IPS-NIHi11 (cell line): ENCODE measurements around the gene NCOA3.

Source experiments
- DNase-seq: peaks from one replicate; pipeline ENCODE4 v3.0.0; 2012; ENCODE audit warnings: mixed read lengths, low spot score

The NCOA3 gene

DNA sequence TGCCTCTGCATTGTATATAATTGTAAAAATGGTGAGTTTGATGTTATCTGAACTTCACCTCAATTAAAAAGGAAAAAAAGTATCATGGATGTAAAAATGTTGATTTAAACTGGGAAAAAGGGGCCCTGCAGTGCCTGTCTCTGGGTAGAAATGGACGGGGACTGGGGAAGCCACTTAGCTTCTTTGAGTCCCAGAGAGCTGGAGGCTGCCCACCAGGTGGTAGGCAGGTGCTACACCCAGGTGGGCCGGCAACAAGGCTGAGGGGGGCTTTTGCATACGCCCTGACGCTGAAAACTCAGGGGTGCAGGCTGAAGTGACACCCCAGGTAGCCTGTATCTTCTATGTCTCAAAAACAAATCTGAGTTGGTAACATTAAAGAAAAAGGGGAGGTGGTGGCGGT, 165.4 kb downstream of the NCOA3 start:
- DNase-seq = no peak

DNA sequence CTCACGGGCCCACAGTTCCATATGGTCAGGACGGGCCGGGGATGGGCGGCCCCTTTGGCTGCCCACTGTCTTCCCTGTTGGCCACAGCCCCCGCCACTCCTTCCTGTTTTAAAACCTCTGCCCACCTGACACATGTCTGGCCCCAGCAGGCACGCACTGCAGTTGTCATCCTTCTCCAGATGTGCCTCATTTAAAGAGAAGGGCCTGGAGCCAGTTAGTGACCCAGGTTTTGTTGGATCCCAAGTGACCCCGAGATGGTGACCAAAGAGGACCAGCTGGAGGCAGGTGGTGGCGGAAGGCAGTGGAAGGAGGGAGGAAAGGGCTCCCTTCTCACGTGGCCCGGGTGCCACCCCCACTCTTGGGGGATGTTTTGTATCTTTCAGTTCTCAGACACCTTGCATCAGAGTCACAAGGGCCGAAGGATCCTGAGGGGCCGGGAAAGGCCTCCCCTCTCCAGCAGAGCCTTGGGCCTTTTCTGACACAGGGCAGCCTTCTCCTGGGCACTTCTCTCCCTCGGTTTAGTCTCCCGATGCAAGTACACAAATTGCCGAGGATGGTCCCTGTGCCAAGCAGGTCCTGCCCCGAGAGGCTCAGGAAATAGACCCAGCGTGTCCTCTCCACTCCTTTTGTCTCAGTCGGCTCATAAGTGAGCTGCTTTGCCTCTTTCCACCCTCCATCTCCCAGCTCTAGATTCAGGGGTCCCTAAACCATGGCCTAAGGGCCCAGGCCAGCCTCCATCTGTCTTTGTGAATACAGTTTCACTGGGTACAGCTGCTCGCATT, 166.0 kb downstream of the NCOA3 start:
- no peak for DNase-seq

DNA sequence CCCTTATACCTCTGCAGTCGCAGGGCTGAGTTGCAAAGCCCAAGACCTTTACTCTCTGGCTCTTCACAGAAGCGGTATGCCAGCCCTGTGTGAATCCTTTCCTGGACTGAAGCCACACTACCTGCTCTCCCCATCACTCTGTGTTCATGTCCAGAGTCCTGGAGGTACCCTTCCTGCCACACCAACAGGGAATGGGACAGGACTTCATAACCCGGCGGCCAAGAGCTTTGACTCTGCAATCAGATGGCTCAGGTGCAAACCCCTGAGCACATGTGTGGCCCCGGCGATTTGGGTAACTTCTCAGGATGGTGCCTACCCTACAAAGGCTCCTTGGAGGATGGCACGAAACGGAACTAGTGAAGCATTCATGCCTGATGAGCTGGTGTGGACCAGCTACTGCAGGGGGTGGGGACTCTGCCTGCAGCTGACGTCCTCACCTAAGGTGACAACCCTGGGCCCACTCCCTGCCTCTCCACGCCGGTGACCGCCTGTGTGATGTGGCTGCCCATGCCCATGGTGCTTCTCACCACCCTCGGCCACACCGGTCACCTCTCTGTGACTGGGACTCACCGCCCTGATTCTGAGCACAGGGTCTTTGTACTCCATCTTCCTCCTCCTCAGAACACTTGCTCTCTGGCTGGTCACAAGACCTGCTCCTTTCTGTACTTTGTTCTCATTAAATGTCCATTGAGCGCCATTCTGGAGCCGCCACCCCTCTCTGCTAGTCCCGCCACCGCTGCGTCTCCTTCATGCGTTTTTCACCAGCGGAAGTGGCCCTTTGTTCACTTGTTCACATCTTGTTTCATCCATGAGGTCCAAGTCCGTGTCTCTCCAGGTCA, 166.8 kb downstream of the NCOA3 start:
- no peak for DNase-seq

DNA sequence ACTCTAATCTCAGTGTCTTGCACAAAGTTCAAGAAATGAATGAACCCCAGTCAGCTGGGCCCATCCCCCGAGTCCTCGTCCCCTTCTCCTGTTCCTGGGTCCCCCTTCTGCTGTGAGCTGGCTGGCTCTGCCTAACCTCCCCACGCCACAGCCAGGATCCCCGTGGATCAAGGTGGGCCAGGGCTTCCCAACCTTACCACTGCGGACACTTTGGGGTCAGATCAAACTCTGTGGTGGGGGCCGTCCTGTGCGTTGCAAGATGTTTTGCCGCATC, 167.4 kb downstream of the NCOA3 start:
- no peak for DNase-seq

DNA sequence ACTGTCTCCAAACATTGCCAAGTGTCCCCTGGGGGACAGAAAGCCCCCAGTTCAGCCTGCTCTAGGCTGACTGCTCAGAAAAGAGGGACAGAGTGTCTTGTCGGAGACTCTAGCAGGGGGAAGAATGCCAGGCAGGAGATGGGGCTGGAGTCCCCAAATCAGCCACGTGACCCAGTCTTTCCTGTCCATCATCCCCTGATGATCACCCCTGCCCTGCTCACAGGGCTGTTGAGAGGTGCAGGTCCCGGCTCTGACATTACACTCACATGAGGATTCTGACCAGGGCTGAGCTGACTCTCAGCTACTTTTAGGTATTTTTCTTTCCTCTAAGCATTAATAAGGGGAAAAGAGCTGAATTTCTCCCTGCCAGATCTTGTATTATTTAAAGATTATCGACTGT, 167.8 kb downstream of the NCOA3 start:
- no peak for DNase-seq

DNA sequence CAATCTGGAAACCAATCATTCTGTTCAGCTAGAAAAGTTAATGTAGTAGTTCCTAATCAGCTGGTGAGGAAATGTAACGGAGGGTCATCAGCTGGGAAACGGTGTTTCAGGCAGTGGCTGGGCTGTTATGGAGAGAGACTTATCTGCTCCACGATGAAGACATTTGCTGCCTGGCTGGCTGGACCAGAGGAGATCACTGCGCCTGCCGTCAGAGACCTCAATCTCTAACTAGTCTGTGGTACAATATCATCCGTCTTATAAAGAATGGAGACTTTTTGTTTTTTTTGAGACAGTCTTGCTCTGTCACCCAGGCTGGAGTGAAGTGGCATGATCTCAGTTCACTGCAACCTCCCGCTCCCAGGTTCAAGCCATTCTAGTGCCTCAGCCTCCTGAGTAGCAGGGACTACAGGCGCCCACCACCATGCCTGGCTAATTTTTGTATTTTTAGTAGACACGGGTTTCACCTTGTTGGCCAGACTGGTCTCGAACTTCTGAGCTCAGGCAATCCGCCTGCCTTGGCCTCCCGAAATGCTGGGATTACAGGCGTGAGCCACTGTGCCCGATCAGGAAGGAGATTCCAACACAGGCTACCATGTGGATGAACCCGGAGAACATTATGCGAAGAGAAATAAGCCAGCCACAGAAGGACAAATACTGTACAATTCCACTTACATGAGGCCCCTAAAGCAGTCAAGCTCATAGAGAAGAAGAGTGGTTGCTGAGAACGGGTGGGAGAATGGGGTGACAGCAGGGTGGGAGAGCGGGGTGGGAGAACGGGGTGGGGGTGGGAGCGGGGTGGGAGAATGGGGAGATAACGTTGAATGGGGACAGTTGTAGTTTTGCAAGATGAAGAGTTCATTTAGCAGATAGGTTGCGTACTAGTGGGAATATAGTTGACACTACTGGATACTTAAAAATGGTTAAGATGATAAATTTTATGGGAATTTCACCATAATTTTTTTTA, 168.5 kb downstream of the NCOA3 start:
- no peak for DNase-seq

DNA sequence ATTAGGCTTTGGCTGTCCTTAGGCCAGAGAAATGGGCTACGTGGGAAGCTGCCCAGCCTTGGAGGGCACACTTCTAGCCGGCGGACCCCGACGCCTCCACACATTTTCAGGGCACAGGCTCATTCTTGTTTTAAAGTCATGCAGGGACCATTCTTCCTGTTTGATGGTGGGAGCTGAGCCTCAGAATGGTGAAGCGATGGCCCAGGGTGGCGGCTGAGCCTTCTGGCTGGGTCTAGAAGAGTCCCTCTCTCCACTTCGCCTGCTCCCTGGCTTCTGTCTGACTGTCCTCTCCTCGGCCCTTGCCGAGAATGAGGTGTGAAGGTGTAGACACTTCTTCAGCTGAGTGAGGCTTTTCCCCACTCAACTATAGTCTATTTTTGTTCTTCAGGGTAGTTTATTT, 169.2 kb downstream of the NCOA3 start:
- DNase-seq = no peak

DNA sequence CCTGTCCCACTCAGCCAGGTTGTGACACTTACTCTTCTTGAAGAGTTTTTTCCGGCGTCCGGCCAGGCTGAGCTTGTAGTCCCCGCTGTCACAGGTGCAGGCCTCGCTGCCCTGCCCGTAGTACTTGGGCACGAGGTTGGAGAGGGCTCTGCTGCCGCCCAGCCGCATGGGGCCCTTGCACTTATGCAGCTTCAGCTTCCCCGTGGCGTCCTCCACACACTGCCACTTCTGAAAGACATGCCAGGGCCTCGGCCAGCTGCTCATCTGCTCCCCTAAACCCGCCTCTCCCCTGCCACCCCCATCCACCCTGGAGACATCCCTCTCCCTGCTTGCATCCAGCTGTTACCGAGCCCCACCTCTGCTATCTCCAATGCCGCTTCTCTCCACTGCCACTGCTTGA, 170.5 kb downstream of the NCOA3 start:
- DNase-seq = no peak

DNA sequence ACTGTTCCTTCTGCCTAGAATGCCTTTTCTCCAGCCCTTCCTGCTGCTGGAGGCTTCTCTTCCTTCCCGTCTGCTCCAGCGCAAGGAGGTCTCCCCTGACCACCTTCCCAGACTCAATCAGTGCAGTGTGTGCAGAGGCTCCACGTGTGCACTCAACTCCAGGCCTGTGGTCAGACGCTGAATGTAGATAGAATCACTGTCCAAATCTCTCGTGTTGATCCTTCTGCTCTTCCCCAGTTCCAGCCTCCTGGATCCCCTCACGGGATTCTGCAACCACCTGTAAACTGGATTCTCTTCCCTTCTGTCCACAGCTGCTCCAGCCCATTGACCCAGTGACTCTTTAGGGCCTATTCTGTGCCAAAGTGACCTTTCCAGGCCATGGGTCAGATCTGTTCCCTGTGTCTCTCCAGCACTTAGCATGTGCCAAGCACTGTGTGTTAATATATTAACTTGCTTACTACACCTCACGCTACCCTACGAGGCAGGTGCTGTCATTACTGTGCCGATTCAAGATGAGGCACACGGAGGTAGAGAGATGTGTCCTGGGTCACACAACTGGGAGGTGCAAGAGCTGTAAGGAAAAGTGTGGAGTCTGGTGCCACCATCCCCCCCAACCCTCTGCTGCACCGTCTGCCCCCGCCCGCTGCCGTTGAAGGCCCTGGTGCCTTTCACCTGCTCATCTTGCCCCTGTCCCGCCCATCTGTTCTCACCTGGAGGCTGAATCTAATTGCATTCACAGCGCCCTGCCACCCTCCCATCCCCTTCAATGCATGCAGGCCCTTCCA, 171.4 kb downstream of the NCOA3 start:
- DNase-seq = no peak

DNA sequence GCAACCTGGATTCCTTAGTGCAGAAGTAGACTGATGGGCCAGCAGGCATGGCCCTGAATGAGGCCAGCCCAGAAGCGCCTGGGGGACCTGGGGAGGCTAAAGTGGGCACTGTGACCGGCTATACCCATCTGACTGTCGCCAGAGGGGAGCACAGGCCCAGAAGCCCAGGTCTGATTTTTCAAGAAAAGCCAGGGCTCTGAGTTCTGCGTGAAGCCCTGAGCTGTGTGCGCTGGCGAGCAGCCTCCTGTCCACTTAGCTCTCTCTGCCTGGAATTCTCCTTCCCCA, 171.9 kb downstream of the NCOA3 start:
- DNase-seq = no peak

DNA sequence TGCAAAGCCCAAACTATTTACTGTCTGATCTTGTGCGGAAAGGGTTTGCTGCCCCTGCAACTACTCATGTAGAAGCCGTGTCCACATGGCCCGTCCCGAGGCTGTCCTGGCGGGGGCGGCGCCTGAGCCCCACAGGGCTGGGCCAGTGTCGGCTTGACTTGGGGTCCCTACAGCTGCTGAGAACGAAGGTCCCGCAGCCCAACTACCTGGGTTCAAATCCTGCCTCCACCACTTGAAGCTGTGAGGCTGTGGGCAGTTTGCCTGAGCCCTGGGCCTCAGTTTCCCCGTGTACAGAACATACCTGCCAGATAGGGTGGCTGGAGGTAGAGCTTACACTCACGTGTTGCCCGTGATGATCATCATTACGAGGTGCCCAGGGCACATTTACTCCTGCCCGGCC, 172.5 kb downstream of the NCOA3 start:
- DNase-seq = no peak

DNA sequence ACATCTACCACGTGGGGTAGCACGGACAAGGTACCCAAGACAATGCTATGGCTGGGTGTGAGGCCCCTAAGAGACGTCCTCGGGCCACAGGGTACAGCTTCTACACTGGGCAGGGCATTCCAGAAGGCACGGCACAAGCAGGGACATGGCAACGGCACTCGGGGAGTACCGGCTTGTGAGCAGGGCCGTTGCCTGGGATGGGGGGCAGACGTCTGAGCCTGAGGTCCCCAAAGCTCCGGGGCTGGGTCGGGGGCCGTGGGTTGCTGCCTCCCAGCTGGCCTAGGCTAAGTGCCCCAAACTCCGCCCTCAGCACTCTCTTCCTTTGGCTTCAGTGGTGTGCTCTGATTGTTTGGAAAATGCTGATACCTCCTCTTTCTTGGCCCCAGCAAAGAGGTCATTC, 173.0 kb downstream of the NCOA3 start:
- no peak for DNase-seq

DNA sequence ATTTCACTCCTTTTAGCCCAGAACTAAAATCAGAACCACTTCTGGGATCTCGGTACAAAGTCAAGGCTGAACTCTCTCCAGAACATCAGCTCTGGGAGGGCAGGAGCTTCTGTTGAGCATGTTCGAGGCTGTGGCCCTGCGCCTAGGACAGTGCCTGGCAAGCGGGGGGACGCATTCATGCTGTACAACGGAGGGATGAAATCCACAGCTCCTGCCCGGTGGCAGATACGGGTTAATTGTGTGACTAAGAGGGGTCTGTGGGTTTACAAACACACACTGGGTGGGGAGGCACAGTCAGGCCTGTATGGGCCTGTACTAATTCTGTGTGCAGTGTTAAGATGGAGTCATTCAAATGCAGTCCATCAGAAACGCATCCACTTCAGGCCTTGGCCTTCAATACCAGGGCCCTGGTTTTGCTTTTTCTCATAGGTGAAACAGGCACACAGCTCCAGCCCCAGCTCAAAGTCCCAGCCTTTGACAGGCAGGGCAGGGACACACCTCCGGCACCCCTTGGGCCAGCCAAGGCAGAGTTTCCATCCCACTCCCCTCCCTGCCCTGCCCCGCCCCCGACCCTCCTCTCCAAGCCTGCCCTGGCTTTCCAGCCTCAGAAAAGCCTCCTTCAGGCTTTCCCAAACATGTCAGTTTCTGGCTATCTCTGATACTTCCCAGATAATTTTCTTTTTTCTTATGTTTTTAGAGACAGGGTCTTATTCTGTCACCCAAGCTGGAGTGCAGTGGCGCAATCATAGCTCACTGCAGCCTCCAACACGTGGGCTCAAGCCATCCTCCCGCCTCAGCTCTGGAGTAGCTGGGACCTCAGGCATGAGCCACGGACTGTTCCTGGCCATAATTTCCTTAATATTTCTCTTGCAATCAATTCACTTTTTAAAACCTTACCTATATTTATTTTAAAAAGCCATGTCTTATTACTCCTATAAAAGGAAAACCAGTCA, 173.8 kb downstream of the NCOA3 start:
- peak; percentile 65 for DNase-seq

DNA sequence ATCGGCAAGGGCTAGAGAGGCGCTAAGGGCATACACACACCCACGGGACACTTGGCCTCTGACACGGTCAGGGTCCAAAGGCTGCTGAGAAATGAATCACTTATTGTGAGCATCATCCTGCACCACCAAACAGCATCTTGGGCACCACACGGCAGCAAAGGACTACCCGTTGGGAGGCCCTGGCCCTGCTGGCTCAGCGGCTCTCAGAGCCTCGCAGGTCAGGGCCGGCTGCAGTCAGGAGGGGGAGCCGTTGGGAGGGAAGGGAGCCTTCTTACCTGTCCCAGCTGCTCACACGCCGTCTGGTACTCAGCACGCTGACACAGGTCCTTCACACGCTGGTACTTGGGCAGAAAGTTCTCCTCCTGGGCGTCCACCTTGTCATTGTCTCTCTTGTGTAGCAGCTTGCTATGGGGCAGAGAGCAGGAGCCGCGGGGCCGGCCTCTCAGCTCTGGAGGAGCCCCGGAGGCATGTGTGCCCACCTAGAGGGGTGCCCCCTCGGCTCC, 174.6 kb downstream of the NCOA3 start:
- DNase-seq = peak; percentile 81

DNA sequence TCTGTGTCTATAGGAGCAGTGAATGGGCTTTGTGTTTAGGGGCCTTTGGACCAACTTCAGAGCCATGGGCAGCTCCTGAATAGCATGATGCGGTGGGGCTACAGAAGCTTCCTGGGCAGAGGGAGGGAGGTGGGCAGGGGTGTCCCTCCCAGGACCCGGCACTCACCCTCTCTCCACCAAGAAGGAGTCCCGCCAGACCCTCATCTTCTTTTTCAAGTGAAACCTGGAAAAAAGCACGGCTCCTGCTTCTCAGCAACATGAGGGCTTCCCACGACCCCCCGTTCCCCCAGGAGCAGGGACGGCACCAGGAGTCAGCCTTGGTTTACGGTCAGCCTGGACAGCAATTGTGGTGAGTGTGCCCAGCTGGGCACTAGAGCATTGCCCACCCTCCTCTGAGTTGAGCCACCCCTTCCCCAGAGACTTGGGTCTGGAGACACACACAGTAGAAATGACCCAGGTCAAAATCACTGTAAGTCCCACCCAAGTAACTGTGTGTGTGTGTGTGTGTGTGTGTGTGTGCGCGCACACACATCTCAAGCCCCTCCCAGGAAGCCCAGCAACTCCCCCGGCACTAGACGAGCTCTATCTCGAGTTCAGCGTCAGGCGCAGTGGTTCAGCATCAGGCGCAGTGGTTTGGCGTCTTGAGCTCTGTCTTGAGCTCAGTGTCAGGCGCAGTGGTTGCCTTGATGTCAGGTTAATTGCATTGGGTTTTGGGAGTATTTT, 175.4 kb downstream of the NCOA3 start:
- DNase-seq = no peak

DNA sequence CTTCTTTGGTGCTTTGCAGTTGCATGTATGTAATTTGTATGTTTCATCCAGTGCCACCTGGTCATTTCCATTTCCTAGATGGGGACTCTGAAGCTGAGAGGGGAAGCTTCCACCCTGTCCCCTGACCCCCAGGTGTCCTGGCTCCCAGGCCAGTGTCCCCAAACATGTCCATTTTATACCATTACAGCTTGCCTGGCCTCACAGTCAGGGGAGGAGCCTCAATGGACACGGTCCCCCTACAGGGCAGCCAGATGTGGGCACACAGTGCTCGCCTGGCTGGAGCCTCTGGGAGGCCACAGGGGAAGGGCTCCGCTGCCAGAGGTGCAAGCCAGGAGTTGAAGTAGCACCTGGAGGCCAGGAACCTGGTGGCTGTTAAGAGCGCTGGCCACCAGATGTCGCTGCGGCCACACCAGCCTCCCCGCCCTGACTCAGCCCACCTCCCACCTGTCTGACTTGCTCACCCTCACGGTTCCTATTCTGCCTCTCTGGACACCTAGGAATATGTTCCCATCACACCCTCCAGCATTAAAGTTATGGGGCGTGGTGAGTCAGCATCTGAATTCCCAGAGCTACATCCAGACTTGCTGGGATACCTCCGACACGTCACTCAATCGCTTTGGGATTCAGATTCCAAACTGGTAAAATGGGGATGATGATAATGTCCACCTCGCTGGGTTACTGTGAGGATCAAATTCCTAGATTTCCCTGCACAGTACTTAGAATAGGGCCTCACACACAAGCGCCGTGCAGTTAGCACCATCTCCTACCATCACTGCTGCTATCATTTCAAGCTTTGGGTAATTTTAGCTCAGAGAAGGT, 176.2 kb downstream of the NCOA3 start:
- peak; percentile 88 for DNase-seq

DNA sequence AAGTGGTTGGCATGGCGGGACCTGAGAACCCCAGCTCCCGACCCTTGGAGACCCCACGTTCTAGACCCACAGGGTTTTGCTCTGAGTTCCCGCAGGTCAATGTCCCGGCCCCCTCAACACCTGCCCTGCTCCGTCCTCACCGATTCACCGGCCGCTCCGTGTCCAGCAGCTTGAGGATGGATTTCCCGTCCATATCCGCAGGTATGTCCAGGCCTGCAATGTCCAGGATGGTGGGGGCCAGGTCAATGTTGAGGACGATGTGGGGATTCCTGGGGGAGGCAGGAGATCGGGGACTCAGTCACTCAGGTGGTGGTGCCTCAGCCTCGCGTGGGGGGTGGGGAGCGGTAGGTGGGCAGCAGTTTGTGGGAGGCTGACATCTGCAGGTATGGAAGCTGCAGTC, 176.8 kb downstream of the NCOA3 start:
- no peak for DNase-seq

DNA sequence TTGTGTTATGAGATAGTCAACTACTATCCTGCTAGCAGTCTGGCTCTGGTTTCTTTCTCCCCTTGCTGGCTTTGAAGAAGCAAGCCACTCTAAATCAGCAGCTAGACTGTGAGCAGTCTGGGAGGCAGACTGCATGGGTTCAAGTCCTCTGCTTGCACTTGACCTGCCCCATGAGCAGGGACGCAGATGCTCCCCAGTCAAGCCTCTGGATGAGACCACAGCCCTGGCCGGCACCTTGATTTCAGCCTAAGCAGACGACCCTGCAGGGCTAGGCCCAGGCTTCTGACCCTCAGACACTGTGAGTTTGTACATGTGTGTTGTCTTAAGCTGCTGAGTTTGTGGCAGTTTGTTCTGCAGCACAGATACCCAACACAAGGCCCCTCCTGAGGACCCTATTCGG, 177.8 kb downstream of the NCOA3 start:
- DNase-seq = no peak
